NCI-H524 (cell line): ENCODE measurements around the gene EFS.
A peak's percentile ranks its signal among the peaks of the same experiment; 100 is the strongest.
"Not testable (repeated sequence)": the region's sequence is repeated elsewhere in the genome, so short reads cannot be mapped to it uniquely, and the experiment has no call there.

ENCODE experiments used
- DNase-seq, 2 experiments: peaks; one replicate each; lab custom pipeline; 2025; lab: John Stamatoyannopoulos, UW

Gene EFS

GRCh38 chr14:23399591-23399990, 34.6 kb upstream of the EFS start:
- no peak for DNase-seq

DNA sequence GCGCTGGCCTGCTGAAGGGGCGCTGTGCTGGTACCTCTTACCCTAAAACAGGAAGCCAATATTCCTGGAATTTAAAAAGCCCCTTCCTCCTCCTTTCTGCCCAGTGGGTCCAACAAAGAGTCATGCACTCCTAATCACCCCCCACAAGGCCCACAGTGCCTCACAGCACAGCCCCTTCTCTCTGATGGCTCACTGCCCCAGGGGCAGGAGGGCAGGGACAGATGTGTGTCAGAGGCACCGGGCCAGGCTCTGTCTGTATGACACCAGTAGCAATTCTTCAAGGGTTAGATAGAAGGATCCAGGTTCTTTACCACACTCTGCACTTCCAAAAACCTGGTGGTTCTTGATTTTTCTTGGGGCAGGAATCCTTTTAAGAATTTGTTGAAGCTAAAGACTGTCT, 34.2 kb upstream of the EFS start:
- DNase-seq, result no peak

GRCh38 chr14:23398348-23398747, 33.4 kb upstream of the EFS start:
- no peak for DNase-seq

DNA sequence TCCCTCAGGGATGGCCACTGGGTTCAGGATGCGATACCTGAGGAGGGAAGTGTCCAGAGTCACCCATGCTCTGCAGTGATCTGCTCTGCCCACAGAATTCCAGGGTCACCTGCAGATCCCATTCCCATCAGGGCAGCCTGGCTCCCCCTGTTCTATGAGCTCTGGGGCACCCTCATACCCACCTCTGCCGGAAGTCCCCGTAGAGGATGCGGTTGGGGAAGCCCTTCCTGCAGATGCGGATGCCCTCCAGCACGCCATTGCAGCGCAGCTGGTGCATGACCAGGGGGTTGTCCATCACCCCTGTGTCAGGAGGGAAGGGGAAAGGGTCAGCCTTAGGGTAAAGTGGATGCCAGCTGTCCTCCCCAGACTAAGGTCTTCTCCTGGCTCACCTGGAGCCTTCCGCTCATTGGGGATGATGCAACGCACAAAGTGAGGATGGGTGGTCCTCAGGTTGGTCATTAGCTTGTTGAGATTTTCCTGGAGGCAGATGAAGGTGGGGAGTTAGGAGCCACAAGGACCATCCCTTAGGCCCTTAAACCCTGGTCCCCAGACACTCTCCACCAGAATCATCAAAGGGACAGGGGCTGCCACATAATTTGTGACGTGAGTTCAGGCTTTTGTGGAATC, 31.9 kb upstream of the EFS start:
- DNase-seq, result no peak

- DNase-seq, result no peak
Measured at GRCh38 chr14:23396126-23396525, 31.2 kb upstream of the EFS start.

DNA sequence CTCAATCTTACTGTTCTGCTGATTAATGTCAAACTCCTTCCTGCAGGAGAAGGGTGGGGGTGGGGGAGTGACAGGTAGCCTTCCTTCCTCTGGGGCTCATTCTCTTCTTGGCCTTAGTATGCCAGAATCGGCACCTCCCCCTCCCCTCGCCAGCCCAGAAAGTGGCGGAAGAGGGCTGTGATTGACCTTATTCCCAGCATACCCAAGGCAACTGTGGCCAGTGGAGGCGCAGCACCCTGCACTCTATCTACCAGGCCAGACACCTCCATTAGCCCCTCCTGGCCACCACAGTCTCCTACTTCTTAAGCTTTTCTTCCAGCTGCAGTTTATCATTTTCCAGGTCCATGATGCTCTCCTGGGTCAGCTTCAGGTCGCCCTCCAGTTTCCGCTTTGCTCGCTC, 27.6 kb upstream of the EFS start:
- no peak for DNase-seq

DNA sequence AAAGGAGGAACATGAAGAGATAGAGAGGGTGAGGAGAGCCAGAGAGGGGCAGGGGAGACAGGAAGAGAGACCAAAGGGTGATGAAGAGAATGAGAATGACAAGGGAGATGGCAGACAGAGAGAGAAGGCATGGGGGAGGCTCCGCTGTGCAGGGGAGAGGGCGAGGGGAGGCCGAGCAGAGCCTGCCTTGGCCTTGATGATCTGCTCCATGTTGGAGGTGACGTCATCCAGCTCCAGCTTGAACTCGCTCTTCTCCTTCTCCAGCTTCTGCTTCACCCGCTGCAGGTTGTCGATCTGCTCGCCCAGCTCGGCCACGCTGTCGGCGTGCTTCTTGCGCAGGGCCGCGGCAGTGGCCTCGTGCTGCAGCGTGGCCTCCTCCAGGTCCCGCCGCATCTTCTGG, 24.9 kb upstream of the EFS start:
- not testable (repeated sequence) for DNase-seq

GRCh38 chr14:23389396-23389795, 24.4 kb upstream of the EFS start:
- DNase-seq, result no peak

DNA sequence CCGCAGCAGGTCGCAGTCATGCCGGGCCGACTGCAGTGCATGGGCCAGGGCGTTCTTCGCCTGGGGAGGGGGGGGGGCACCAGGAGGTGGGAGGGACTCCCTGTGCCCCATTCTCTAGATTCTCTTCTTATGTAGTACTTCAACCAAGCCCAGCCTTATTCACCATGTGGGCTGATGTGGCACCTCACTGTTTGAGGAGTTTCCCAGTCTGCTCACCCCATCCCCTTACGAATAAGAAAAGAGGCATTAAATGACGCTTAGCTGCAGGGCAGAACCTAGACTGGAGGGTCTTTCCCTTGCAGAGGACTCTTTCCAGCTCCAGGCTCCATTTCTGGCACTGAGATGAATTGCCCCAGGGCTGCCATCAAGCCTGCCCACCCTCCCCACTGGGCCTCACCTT, 24.0 kb upstream of the EFS start:
- DNase-seq, result no peak

DNA sequence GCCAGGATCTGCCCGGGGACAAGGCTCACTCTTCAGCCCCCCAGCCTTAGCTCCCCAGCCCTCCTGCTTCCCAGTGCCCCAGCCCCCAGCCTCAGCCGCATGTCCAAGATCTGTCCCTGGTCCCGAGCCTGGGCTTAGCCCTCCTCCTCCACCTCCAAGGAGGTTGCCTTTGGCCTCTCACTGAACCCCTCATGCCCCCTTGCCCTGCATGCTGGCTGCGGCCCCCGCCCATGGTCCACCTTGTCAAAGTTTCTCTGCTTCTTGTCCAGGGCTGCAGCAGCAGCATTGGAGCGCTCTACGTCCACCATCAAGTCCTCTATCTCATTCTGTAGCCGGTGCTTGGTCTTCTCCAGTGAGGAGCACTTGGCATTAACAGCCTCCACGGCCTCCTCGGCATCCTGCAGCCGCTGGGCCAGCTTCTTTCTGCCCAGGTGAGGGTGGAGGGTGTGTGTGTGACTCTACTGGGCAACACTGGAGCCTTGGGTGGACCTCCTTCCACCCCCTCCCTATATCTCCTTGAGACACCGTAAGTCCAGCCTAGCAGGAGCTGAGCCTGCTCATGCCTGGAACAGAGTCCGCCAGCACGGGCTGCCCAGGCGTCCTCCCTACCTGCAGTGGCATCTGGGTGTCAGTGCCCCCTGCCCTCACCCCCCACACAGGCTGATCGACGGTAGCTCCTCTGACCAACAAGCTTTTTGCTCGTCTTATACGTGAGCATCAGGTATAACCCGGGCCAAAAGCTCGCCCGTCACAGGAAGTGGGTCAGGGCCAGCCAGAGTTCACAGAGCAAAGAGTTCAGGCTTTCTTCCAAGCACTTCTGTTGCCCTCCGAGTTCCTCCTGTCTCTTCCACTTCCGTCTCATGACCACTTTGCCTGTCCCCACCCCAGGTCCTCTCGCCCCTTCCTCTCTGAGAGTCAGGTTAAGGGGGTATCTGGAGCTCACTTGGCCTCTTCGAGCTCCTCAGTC, 23.2 kb upstream of the EFS start:
- DNase-seq, result no peak

DNA sequence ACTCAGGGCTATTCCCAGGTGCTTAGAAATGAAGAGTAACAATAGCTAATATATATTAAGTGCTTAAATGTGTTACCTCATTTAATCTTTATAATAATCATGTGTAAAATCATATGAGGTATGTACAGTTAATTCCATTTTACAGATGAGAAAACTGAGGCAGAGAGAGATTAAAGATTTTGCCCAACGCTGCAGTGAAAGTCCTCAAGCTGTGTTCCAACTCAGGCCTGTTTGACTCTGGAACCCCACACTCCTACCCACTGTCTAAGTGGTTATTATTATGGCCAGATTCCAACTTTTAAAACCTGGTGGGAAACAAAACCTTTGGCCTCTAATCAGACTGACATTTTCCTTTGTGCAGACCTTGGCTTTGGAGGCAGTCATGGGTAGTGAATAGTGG, 22.0 kb upstream of the EFS start:
- no peak for DNase-seq

DNA sequence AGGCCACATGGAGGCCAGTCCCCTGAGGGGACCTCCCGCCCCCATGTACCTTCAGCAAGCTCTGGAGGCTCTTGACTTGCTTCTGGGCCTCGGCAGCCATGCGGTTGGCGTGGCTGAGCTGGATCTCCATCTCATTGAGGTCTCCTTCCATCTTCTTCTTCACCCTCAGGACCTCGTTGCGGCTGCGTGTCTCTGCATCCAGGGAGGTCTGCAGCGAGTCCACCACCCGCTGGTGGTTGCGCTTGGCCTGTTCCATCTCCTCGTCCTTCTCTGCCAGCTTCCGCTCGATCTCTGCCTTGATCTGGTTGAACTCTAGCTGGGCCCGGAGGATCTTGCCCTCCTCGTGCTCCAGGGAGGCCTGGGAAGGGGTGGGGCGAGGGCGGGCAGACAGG, 21.3 kb upstream of the EFS start:
- DNase-seq, result not testable (repeated sequence)

DNA sequence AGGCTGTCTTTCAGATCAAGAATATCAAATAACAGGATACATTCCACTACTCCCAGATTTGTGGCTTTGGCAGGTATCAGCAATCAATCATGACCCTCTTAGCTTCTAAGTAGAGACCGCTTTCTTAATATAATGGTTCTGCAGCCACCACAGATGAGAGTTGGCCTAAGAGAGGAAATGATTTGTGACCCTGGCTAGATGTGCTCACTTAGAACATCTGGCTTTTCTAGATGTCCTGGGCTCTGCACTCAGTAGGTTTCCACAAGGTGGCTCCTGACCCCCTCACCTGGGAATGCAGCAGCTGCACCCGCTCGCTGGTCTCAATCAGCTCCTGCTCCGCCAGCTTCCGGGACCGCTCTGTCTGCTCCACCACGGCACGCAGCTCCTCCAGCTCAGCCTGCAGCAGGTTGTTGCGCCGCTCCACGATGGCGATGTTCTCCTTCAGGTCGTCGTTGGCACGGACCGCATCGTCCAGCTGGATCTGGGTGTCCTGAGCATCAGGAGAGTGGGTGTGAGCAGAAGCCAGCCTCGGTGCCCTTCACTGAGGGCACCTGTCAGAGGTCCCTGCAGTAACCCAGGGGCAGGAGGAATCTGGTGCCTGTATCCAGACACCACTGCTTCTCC, 20.8 kb upstream of the EFS start:
- DNase-seq, result no peak

GRCh38 chr14:23385244-23385641, 20.3 kb upstream of the EFS start:
- no peak for DNase-seq

DNA sequence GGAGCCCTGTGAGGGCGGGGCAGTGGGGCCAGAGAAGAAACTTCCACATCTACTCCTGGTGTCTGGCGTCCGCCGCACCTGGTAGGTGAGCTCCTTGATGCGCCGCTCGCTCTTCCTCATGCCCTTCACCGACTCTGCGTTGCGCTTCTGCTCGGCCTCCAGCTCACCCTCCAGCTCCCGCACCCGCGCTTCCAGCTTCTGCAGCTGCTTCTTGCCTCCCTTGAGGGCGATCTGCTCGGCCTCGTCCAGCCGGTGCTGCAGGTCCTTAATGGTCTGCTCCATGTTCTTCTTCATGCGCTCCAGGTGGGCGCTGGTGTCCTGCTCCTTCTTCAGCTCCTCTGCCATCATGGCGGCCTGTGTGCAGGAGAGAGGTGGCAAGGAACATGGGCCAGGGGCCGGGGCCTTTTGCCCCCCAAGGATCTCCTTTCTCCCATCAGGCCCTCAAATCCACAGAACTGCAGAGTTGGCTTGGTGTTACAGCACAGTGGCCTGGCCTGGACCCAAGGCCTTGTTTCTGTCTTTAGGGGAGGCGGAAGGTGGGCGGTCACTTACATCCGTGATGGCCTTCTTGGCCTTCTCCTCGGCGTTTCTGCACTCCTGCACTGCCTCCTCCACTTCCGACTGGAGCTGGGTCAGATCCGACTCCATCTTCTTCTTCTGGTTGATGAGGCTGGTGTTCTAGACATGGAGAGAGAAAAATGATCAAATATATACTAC, 19.6 kb upstream of the EFS start:
- DNase-seq, result no peak

DNA sequence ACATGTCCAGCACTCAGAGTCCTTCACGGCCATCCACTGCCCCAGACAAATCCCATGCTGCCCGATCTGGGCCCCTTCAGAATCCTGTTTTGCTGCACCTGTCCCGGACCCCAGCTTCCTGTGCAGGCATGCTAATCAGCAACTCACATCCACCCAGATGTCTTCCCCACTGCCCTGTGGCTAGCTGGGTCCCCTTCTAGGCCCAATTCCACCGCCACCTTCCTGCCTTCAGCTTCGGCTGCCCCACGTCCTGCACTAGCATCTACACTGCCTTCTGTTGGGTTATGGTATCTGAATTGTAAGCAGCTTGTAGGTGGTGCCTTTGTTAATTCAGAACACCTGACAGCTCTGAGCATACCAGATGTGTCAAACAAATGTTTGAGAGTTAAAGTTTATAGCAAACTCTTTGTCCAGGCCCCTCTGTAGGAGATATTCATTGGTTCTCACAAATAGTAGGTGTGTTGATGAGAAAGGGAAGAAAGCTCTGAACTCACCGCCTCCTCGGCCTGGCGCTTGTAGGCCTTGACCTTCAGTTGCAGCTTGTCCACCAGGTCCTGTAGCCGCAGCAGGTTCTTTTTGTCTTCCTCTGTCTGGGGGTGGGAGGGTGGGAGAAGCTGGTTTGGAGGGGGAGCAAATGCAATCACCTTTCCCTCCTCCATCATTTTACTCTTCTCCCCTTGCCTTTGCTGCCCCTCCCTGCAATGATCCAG, 17.9 kb upstream of the EFS start:
- DNase-seq, result no peak

DNA sequence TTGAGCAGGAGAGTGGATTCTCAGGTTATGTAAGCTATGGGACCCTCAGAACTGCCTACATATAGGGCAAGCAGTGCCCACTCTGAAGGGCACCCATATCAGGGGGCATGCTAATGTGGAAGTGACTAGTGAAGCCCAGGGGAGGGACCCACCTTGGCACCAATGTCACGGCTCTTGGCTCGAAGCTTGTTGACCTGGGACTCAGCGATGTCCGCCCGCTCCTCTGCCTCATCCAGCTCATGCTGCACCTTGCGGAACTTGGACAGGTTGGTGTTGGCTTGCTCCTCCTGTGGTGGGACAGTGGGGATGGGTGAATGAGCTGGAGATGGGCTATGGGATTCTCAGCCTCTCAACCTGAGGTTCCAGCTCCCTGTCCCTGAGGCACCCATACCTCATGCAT, 17.3 kb upstream of the EFS start:
- DNase-seq, result no peak

DNA sequence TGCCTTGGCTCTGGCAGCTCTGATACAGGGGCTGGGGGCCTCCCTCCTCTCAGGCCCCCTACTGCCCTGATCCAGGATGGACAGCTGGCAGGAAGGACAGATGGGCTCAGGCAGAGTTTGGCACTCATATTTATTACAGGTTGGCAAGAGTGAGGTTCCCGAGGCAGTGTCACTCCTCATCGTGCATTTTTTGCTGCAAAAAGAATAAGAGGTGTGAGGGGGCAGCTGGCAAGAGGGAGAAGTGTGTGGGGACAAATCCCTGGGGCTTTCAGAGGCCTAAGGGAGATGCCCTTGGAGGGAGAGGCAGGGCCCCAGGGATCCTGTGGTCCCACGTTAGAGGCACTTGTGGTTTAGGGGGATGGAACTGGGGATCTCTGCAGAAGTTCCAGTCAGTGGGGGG, 16.9 kb upstream of the EFS start:
- DNase-seq, result peak in 1 of 2 experiments; percentile 30

GRCh38 chr14:23380976-23381375, 16.0 kb upstream of the EFS start:
- DNase-seq, result no peak

- DNase-seq, result no peak
Measured at GRCh38 chr14:23380197-23380914, 15.4 kb upstream of the EFS start.
